ENCODE measurements around the gene TRIM7. TPM values are rescaled to one million over a fixed set of nuclear protein-coding genes. Genes with fewer than 3 reads are reported as not detected.
A peak's percentile ranks its signal among the peaks of the same experiment; 100 is the strongest.

TRIM7 gene
- 6.4 TPM for total RNA-seq
- long read RNA-seq, partial matches to known transcripts: 1 of 10 reads
- long read RNA-seq, other reads (novel, unspliced or antisense): 6 of 10 reads

DNA sequence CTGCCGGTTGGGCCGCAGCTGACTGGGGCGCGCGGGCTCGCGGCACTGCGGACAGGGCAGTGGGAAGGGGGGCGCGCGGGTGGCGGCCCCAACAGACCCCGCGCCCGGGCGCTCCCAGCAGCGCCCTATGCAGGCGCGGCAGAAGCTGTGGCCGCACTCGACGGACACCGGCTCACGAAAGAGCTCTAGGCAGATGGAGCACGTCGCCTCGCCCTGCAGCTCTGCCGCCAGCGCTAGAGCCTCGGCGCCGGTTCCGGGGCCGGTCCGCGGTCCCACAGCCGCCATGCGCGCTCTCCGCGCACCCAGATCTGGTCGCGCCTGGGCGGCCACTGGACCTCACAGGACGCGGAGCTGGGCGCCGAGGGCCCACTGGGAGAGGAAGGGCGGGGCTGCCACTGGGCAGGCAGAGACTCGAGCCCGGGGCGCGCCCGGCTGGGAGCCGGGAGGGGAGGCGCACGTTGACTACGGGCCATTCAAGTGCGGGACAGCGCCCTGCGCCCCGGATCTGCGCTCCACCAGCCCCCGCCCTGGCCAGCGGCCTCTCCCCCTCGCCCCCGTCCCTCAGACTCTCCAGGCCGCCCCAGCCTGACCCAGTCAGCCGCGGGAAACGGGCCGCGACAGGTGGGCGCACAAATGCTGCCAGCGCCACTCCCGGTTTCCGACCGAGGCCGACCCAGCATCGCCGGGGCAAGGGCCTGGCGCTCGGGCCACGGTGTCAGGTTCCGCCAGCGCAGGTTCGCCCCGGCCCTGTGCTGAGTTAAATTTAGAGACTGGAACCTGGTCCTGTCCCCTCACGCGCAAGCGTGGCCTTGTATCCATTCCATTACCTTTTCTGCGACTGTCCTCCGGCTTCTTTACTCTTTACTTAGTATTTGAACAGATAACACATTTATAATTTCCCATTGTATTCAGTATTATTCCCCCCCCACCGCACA, at the start of gene TRIM7:
TRIM7 (minus strand) TSS at position 371 of the 935 bp plus-strand sequence; CDS start at position 285, 86 bp downstream.
- intact Hi-C loops (cut with DNase I): no loop called here
- DNase-seq (ENCODE audit: low spot score): peak; percentile 57

DNA sequence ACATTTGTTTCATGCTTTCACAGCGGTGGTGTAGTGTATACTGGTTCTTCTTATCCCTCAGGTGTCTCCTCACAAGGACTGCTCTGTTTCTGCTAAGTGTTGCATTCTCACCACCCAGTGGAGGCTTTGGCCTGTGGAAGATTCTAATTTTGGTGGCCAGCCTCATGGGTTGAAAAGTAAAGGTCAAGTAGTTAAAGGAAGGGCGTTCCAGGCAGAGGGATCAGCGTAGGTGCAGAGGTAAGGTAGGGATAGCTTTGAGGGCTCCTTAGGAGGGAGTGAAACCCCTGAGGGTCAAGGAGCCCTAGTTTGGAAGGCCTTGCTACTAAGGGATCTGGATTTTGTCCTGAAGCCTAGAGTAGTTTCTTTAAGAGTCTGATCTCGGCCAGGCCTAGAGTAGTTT, 43.3 kb upstream of the TRIM7 start:
- intact Hi-C loops (cut with DNase I): loop anchor here (10.0 kb wide), 1 partner anchor 433 kb away; no protein-coding TSS in a partner anchor
- no peak for DNase-seq (ENCODE audit: low spot score)

DNA sequence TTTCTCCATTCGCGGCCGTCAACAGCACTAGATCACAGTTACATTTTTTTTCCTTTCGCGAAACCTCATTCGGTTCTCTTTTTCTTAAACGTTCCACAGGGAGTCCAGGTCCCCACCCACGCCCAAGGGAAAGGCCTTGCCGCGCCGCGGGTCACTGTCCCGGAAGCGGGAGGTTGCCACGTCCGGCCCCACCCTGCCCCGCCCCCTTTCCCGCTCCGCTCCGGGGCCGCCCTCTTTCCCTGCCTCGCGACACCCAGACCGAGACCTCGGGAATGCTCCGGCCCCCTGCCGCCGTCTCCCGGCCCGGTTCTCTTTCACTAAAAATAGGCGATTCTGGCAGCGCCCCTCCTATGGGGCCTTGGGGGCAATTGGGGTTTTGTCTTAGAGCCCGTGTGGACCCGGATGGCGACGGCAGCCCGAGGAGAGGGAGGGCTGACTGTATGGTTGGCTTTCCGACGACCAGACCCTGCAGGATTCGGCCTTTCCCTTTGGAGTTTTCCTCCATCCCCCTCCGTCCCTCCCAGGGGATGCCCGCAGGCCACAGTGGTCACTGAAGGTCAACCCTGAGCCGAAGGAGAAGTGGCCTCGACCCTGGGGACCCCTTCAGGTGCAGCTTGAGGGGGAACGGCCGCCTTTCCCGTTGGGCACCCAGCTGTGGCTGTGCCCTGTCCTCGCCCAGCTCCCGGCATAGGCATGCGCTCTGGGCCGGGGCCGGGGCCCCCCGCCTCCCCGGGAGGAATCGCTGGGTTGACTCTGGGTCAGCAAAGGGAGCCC, 41.5 kb upstream of the TRIM7 start:
- intact Hi-C loops (cut with DNase I): loop anchor here (2.0 to 10.0 kb wide), 2 partner anchors 14 to 432 kb away; partner anchors contain the start of gene TRIM52
- DNase-seq (ENCODE audit: low spot score): peak; percentile 96

DNA sequence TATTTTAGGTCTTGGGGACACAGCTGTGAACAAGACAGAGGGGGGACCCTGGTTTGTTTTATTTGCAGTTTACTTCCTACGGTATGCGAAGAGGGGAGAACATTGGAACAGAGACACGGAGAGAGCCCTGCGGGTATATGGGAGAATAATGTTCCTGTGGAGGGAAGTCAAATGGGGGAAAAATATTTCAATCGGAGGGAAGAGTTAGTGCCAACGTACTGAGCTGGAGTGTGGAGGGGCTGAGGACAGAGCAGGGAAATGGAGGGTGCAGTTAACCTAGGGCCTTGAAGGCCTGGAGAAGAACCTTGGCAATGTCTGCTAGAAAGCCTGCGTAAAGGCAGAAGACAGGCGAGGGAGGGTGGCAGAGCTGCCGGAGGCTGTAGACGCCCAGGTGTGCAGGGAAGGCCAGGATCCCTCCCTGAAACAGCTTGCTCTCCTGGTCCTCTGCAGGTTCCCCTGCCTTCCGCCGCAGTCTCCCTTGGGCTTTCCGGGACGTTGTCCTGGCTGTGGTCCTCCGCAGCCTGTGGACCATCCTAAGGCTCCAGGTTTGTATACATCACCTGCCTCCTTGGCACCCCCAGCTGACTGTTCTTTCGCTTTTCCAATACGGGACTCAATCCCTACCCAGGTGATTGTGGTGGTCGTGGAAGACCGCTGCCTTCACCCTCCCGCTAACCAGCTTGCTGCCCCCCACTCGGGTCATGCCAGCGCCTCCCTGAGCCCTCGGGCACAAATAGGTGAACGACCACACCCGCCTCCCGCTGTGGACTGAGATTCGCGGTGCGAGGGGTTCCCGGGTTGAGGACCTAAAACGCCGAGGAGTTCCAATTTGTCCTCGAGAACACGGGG, 40.7 kb upstream of the TRIM7 start:
- intact Hi-C loops (cut with DNase I): loop anchor here (2.0 to 10.0 kb wide), 2 partner anchors 15 to 431 kb away; partner anchors contain the start of gene TRIM52
- DNase-seq (ENCODE audit: low spot score): no peak

DNA sequence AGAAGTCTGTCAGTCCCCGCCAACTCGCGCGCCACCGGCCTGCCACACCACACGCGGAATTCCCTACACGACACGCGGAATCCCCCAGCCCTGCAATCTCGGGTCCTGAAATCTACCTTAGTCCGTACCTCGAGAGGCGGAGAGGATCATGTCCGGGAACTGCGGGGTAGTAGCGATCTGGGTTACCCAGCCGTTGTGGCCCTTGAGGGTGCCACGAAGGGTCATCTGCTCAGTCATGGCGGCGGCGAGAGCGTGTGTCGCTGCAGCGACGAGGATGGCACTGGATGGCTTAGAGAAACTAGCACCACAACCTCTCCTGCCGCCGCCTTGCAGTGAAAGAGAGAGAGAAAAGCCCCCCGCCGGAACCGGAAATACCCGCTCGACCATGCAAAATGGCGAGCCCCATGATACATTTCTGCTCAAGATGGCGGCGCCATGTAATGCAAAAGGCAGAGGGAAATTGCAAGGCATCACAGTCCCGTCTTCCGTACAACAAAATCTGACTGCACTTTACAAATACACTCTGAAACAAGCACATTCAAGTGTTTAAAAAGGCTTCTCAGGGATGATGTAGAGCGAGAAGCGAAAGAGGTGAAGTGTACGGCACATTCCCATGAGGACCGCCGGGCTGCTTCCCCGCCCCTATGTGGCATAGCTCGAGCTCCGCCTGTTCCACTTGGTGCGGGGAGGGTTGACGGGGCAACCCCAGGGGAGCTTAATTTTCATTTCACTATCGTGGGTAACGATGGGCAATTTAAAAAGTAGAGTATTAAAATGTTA, 38.8 kb upstream of the TRIM7 start, which contains the start of gene RACK1:
RACK1 (minus strand) TSS at position 343 of the 780 bp plus-strand sequence; CDS start at position 237, 106 bp downstream.
- intact Hi-C loops (cut with DNase I): loop anchor here (1.0 to 10.0 kb wide), 3 partner anchors 20 to 429 kb away; partner anchors contain the start of gene TRIM41
- DNase-seq (ENCODE audit: low spot score): peak; percentile 92

DNA sequence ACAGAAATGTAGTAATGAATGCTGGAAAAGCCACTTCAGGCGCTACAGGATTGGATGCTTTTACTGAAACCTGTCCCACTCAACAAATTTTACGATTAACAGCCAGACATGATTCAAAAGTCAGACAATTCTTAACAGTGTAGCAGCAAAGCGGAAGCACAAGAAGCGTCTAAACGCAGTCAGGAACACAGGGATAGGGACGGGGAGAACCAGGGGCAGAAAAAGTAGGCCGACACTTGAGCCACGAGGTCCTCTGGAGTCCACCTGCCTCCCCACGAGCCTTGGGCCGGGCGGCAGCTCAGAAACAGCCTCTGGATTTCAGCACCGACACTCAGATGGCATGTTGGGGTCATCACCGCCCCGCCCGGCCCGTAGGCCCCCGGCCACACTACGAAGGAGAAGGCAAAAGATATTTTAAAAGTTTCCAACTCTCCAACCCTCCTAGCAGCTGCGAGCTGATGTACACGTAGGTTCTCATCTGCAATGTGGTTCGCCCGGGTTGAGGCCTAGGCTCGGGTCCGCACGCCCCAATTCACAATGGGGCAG, 38.1 kb upstream of the TRIM7 start:
- intact Hi-C loops (cut with DNase I): loop anchor here (10.0 kb wide), 1 partner anchor 428 kb away; no protein-coding TSS in a partner anchor
- no peak for DNase-seq (ENCODE audit: low spot score)

DNA sequence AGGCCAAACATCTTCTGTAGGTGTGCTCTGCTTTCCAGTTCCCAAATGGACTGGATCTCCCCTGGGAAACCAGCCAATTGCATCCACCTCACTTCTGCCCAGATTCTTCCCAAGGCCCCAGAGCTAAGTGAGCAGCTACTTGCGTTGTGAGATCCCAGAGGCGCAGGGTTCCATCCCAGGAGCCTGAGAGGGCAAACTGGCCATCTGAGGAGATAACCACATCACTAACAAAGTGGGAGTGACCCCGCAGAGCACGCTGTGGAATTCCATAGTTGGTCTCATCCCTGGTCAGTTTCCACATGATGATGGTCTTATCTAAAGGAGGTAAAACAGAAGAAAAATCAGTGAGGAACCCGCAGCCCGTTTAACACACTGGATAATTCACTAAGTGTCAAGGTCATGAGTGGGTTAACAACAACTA, 37.0 kb upstream of the TRIM7 start:
- no peak for DNase-seq (ENCODE audit: low spot score)
- intact Hi-C loops (cut with DNase I): loop anchor here (10.0 kb wide), 1 partner anchor 427 kb away; no protein-coding TSS in a partner anchor

DNA sequence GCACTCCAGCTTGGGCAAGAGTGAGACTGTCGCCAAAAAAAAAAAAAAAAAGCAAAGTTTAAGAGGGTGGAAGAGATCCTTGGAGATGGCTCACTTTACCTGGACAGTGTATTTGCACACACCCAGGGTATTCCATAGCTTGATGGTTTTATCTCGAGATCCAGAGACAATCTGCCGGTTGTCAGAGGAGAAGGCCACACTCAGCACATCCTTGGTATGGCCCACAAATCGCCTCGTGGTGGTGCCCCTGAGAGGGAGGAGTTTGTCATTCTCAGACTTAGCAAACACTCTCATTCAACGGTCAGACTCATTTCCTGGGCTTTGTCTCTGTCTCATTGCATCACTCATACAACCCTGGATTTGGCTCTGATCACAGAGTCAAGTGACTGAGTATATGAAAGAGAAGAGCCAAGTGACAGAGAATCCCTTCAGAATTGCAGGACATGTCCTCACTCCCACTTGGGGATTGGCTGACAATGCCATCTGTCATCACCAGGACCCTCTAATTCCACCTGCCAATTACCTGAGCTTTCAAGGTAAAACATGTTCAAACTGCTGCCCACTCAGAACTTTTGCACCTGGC, 36.5 kb upstream of the TRIM7 start:
- DNase-seq (ENCODE audit: low spot score): no peak
- intact Hi-C loops (cut with DNase I): loop anchor here (10.0 kb wide), 1 partner anchor 427 kb away; no protein-coding TSS in a partner anchor

DNA sequence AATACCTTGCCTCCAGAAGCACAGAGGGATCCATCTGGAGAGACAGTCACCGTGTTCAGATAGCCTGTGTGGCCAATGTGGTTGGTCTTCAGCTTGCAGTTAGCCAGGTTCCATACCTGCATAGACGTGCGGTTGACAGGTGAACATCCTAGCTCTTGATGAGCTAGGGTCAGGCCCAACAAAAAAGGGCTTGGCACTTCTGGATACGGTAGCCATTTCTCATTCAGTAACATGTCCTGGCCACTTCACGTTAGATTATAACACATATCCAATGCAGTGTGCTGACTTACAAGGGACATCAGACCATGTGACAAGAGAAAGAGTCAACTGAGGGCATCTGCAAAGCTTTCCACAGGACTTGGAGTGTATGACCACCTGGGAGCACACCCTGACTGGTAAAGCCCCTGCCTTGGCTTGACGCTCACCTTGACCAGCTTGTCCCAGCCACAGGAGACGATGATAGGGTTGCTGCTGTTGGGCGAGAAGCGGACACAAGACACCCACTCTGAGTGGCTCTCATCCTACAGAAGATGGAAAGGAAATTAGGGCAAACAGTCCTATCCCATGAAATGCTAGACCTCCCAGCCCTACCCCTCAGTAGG, 34.2 kb upstream of the TRIM7 start:
- no peak for DNase-seq (ENCODE audit: low spot score)
- intact Hi-C loops (cut with DNase I): no loop called here

DNA sequence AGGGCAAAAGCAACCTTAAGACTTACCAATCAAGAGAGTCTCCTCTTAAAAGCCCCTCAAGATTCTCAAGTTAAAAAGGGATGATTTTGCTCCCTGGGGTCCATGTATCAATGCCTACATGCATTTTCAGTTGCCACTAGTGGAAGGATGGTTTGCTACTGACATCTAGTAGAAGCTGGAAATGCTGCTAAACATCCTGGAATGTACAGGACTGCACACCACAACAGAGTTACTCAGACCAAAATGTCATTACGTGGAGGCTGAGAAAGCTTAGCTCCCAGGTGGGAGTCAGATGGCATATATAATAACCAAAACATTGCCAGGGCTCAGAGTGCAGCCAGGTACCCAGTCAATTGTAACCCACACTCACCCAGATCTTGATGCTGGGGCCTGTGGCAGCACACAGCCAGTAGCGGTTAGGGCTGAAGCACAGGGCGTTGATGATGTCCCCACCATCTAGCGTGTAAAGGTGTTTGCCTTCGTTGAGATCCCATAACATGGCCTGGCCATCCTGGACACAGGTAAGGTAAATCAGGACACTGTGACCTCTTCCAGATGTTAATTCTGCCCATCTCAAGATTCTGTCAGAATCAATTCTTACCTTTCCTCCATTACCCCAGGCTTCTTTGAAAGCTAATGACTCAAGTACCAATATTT, 32.9 kb upstream of the TRIM7 start:
- intact Hi-C loops (cut with DNase I): no loop called here
- DNase-seq (ENCODE audit: low spot score): no peak

DNA sequence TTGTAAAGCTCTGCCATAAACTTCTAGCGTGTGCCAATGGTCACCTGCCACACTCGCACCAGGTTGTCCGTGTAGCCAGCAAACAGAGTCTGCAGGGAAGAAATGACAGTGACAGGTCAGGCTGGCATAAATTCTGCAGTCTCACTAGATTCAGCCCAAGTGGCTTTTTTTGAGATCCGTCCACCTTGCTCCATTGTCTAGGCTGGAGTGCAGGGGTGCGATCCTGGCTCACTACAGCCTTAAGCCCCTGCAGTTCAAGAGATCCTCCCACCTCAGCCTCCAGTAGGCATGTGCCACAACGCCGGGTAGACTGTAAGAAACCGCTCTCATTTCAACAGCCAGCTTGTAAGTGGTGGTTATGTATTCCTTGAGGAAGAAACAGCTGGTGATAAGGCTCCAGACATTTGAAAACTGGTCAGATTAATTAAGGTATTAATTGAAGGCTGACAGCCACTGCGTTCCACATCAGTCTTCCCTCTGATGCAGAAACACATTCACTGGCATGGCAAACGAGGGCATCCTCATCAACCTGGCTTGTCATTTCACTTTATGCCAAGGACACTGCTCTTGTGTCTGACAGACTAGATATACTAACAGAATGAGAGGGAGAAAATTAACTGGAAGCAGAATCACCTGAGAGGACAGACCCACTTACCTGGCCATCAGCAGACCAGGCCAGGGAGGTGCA, 32.1 kb upstream of the TRIM7 start:
- intact Hi-C loops (cut with DNase I): no loop called here
- no peak for DNase-seq (ENCODE audit: low spot score)

DNA sequence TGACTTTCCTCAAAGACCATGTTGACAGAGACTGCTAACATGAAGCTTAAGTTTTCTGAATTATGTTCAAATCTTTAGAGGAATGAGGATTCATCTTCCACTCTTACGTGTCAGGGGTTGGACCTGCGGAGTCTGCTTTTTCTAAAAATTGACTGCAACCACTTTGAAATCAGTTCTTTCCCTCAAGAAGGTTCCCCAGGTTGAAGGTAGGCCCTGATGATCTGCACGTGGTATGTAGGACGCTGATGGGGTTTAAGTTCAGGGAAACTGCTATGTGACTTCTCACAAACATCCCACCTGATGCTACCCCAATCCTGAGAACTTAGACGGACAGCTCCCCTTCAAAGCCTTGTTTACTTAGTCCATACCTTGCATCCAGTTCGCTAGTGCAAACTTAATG, 31.5 kb upstream of the TRIM7 start:
- no peak for DNase-seq (ENCODE audit: low spot score)
- intact Hi-C loops (cut with DNase I): no loop called here

DNA sequence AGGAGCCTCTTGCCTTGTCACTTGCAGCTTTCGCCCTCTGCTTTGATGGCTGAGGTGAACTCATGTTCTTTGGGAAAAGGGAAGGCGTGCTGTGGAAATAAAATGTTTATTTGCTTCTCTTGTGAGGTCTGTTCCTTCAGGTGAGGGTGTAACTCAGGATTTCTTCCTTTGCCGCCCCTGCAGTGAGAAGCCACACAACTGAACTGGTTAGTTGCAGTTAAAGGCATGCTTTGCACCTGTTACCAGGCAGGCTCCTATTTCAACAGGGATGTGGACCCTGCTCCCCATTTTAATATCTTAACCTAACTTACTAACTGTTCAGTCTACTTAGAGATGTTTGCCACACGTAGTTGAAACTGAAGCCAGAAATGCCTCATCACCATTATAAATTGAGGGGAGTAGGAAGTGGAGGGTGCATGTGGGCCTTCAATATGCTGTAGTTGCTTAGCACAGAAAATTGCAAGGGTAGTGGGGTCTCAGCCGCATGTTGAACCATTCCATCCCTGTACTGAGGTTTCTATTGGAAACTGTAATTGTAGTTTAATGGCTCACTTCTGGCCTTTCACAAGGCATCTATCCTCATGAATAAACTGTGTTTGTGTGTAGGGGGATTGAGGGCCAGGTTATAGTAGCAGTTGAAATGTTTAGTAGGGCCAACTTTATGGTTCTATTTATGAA, 30.8 kb upstream of the TRIM7 start:
- no peak for DNase-seq (ENCODE audit: low spot score)
- intact Hi-C loops (cut with DNase I): no loop called here

DNA sequence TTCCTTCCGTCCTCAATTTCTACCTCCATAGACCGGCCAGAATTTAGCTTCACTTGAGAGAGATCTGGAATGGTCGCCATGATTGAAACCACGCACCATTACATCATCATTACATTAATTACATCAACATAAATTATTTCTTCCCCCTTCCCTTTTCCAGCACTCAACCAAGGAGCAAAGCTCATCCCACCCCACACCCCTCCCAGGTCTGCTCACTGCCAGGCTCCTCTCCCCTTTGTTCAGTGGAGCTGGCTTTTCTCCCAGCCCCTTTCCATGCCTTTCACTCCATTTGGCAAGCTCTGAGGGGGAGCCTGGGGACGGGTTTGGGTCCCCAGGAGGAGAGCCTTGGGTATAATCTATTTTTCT, 30.3 kb upstream of the TRIM7 start:
- intact Hi-C loops (cut with DNase I): no loop called here
- DNase-seq (ENCODE audit: low spot score): no peak

DNA sequence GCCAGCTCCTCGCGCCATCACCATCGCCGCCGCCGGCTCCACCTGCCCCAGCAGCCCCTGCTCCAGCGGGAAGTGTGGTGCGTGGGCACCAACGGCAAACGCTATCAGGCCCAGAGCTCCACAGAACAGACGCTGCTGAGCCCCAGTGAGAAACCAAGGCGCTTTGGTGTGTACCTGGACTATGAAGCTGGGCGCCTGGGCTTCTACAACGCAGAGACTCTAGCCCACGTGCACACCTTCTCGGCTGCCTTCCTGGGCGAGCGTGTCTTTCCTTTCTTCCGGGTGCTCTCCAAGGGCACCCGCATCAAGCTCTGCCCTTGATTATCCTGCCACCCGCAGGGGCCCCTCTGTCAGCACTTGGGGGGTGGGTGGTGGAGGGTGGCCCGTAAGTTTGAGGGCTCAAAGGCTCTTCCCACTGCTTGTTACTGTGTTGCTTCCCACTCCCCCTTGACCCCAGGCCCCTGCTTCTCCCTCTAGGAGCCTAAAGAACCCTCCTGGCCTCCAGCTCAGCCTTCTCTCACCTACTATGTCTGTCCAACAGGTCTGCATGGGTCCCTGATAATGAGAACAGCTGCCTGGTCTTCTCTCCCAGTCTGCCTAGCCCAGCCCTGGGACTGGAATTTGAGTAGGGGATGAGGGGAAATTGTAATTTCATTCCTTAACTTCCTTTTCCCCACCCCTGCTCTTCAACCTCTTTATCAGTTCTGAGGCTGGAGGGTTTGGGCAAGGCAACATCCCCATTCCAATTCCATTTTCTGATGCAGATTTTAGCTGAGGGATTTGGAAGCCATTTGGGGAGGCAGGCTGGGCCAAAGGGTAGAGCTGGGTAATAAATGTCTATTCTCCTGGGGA, 29.7 kb upstream of the TRIM7 start:
- no peak for DNase-seq (ENCODE audit: low spot score)
- intact Hi-C loops (cut with DNase I): no loop called here
